Ishikawa (cell line): ENCODE measurements around the gene ATG14.

Experiments used
- CEBPB ChIP-seq: IDR thresholded peaks from 2 replicates; pipeline ENCODE4 v1.6.1; 2012
- CREB1 ChIP-seq: IDR thresholded peaks from 2 replicates; pipeline ENCODE4 v1.6.1; 2012; ENCODE audit warnings: low read depth
- EGR1 ChIP-seq: IDR thresholded peaks from 2 replicates; pipeline ENCODE4 v1.6.1; 2012
- EP300 ChIP-seq: IDR thresholded peaks from 2 replicates; pipeline ENCODE4 v1.6.1; 2012; ENCODE audit warnings: borderline replicate concordance
- FOXM1 ChIP-seq: IDR thresholded peaks from 2 replicates; pipeline ENCODE4 v1.6.1; 2012; ENCODE audit warnings: low read depth, borderline replicate concordance
- NFIC ChIP-seq: IDR thresholded peaks from 2 replicates; pipeline ENCODE4 v1.6.1; 2012
- RAD21 ChIP-seq: IDR thresholded peaks from 2 replicates; pipeline ENCODE4 v1.6.1; 2012; ENCODE audit warnings: low read depth
- TAF1 ChIP-seq: IDR thresholded peaks from 2 replicates; pipeline ENCODE4 v1.6.1; 2012; ENCODE audit warnings: low read depth, mild to moderate bottlenecking
- TCF12 ChIP-seq: IDR thresholded peaks from 2 replicates; pipeline ENCODE4 v1.6.1; 2012; ENCODE audit warnings: low read depth
- TEAD4 ChIP-seq: IDR thresholded peaks from 2 replicates; pipeline ENCODE4 v1.6.1; 2012
- YY1 ChIP-seq: IDR thresholded peaks from 2 replicates; pipeline ENCODE4 v1.6.1; 2012; ENCODE audit warnings: low read depth
- TF ChIP-seq, protein P1 (sequence below): IDR thresholded peaks from 2 replicates; pipeline ENCODE4 v1.6.1; 2012; ENCODE audit warnings: low read depth, mild to moderate bottlenecking

- TF ChIP-seq TEAD4 (no peak), EP300 (no peak), TAF1 (no peak), YY1 (no peak), TCF12 (no peak), CREB1 (no peak), FOXM1 (no peak), RAD21 (no peak), NFIC (no peak), CEBPB (no peak), EGR1 (no peak)
- TF ChIP-seq, protein P1, sequence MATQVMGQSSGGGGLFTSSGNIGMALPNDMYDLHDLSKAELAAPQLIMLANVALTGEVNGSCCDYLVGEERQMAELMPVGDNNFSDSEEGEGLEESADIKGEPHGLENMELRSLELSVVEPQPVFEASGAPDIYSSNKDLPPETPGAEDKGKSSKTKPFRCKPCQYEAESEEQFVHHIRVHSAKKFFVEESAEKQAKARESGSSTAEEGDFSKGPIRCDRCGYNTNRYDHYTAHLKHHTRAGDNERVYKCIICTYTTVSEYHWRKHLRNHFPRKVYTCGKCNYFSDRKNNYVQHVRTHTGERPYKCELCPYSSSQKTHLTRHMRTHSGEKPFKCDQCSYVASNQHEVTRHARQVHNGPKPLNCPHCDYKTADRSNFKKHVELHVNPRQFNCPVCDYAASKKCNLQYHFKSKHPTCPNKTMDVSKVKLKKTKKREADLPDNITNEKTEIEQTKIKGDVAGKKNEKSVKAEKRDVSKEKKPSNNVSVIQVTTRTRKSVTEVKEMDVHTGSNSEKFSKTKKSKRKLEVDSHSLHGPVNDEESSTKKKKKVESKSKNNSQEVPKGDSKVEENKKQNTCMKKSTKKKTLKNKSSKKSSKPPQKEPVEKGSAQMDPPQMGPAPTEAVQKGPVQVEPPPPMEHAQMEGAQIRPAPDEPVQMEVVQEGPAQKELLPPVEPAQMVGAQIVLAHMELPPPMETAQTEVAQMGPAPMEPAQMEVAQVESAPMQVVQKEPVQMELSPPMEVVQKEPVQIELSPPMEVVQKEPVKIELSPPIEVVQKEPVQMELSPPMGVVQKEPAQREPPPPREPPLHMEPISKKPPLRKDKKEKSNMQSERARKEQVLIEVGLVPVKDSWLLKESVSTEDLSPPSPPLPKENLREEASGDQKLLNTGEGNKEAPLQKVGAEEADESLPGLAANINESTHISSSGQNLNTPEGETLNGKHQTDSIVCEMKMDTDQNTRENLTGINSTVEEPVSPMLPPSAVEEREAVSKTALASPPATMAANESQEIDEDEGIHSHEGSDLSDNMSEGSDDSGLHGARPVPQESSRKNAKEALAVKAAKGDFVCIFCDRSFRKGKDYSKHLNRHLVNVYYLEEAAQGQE: no peak
Measured at GRCh38 chr14:55387121-55387520, 24.5 kb downstream of the ATG14 start.
